Hepatocyte (in vitro differentiated cells): ENCODE results near the gene PLEKHD1. TPM values are rescaled to one million over a fixed set of nuclear protein-coding genes. Genes with fewer than 3 reads are reported as not detected.

Experiments used
- DNase-seq: peaks from one replicate; pipeline ENCODE4 v3.0.0-alpha.2; 2016; ENCODE audit warnings: low spot score
- H2AFZ ChIP-seq: fragments of 200-600 bp; sonication (generic); 2 replicates; pipeline ENCODE4 v1.6.0; 2016; ENCODE audit warnings: antibody characterized with exemption, mild to moderate bottlenecking
- H3K27ac ChIP-seq: fragments of 200-600 bp; sonication (generic); 2 replicates; pipeline ENCODE4 v1.5.1; 2016; ENCODE audit warnings: mild to moderate bottlenecking
- H3K27me3 ChIP-seq: fragments of 200-600 bp; sonication (generic); 2 replicates; pipeline ENCODE4 v1.6.1; 2016
- H3K36me3 ChIP-seq: fragments of 200-600 bp; sonication (generic); replicated peaks from 2 replicates; pipeline ENCODE4 v1.5.1; 2016; ENCODE audit warnings: low read depth; ENCODE audit not compliant: insufficient read depth
- H3K4me1 ChIP-seq: fragments of 200-600 bp; sonication (generic); 2 replicates; pipeline ENCODE4 v1.5.1; 2016; ENCODE audit warnings: mild to moderate bottlenecking, moderate library complexity; ENCODE audit not compliant: insufficient read depth
- H3K4me2 ChIP-seq: fragments of 200-600 bp; sonication (generic); 2 replicates; pipeline ENCODE4 v1.6.0; 2016
- H3K4me3 ChIP-seq: fragments of 200-600 bp; sonication (generic); 2 replicates; pipeline ENCODE4 v1.5.1; 2016; ENCODE audit warnings: mild to moderate bottlenecking
- H3K79me2 ChIP-seq: fragments of 200-600 bp; sonication (generic); 2 replicates; pipeline ENCODE4 v1.6.0; 2017; ENCODE audit warnings: mild to moderate bottlenecking
- H3K9me2 ChIP-seq: fragments of 200-600 bp; sonication (generic); replicated peaks from 2 replicates; pipeline ENCODE4 v1.6.0; 2017; ENCODE audit warnings: mild to moderate bottlenecking; ENCODE audit not compliant: insufficient read depth
- H3K9me3 ChIP-seq: fragments of 200-600 bp; sonication (generic); 2 replicates; pipeline ENCODE4 v1.5.1; 2016; ENCODE audit warnings: low read depth, mild to moderate bottlenecking
- H4K20me1 ChIP-seq: fragments of 200-600 bp; sonication (generic); 2 replicates; pipeline ENCODE4 v1.6.0; 2016; ENCODE audit warnings: mild to moderate bottlenecking; ENCODE audit not compliant: insufficient read depth, poor library complexity, severe bottlenecking
- EZH2 ChIP-seq: fragments of 200-600 bp; sonication (generic); IDR thresholded peaks from 2 replicates; pipeline ENCODE4 v1.6.1; 2016; ENCODE audit warnings: antibody characterized with exemption, mild to moderate bottlenecking, borderline replicate concordance
- EZH2phosphoT487 ChIP-seq: fragments of 200-600 bp; sonication (generic); IDR thresholded peaks from one replicate; pipeline ENCODE4 v1.6.1; 2018; ENCODE audit warnings: antibody characterized with exemption, mild to moderate bottlenecking, low read depth, moderate library complexity; ENCODE audit not compliant: unreplicated experiment, severe bottlenecking
- WGBS: methylation state at CpG from one replicate; pipeline ENCODE4 v1.1.6; 2016; ENCODE audit warnings: low lambda C conversion rate; ENCODE audit errors: missing lambda C conversion rate; 5-methylcytosine and 5-hydroxymethylcytosine counted together
- polyA plus RNA-seq: library from polyadenylated mRNA; unstranded; fragments of >200 nt; fragmentation: Nextera tagmentation; extraction: Ambion mirVana; gene quantifications from 2 replicates; pipeline ENCODE4 v1.2.1, GENCODE V29; 2016
- total RNA-seq: library from RNA; depleted of rRNA; stranded (reverse); fragments of >200 nt; gene quantifications from 2 replicates; pipeline ENCODE4 v1.2.3, GENCODE V29; 2014
- TF ChIP-seq, protein P1 (sequence below): fragments of 200-600 bp; sonication (generic); IDR thresholded peaks from 2 replicates; pipeline ENCODE4 v1.5.1; 2016; ENCODE audit warnings: antibody characterized with exemption, mild to moderate bottlenecking; ENCODE audit not compliant: poor library complexity

Gene PLEKHD1
- total and polyA plus RNA-seq, 2 experiments from 2014 or later: not detected

DNA sequence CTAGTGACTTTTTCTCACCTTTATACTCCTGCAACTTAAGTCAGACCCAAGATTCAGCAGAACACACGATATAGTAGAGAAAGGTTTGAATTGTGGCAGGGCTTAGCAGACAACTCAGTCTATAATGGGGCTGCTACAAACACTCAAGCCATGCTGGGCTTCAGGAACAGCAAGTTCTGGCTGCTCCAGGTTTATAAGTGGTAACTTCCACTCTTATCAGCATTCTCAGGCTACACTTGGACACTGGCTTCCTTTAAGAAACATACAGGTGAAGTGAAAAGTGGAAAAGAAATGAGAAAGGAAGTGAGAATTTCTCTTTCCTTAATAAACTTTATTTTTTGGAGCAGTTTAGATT lies 21.7 kb downstream of the PLEKHD1 start:
- Histone ChIP-seq H3K9me2 (no peaks in the 10 kb centered on the region), H3K4me3 (no peak overlapping the region), H3K27me3 (no peaks in the 10 kb centered on the region), H3K79me2 (no peaks in the 10 kb centered on the region), H3K4me2 (no peak overlapping the region), H2AFZ (no peak overlapping the region), H3K27ac (no peak overlapping the region), H3K9me3 (no peaks in the 10 kb centered on the region), H3K36me3 (no peaks in the 10 kb centered on the region), H3K4me1 (peaks cover 7% of the 10 kb centered on the region), H4K20me1 (no peaks in the 10 kb centered on the region)
- TF ChIP-seq, protein P1, sequence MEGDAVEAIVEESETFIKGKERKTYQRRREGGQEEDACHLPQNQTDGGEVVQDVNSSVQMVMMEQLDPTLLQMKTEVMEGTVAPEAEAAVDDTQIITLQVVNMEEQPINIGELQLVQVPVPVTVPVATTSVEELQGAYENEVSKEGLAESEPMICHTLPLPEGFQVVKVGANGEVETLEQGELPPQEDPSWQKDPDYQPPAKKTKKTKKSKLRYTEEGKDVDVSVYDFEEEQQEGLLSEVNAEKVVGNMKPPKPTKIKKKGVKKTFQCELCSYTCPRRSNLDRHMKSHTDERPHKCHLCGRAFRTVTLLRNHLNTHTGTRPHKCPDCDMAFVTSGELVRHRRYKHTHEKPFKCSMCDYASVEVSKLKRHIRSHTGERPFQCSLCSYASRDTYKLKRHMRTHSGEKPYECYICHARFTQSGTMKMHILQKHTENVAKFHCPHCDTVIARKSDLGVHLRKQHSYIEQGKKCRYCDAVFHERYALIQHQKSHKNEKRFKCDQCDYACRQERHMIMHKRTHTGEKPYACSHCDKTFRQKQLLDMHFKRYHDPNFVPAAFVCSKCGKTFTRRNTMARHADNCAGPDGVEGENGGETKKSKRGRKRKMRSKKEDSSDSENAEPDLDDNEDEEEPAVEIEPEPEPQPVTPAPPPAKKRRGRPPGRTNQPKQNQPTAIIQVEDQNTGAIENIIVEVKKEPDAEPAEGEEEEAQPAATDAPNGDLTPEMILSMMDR: no peak
- TF ChIP-seq EZH2phosphoT487: no peak
- TF ChIP-seq EZH2: no peak
- DNase-seq: no peak
- 69% methylated on average over 1 of the region's 1 CpG for WGBS

DNA sequence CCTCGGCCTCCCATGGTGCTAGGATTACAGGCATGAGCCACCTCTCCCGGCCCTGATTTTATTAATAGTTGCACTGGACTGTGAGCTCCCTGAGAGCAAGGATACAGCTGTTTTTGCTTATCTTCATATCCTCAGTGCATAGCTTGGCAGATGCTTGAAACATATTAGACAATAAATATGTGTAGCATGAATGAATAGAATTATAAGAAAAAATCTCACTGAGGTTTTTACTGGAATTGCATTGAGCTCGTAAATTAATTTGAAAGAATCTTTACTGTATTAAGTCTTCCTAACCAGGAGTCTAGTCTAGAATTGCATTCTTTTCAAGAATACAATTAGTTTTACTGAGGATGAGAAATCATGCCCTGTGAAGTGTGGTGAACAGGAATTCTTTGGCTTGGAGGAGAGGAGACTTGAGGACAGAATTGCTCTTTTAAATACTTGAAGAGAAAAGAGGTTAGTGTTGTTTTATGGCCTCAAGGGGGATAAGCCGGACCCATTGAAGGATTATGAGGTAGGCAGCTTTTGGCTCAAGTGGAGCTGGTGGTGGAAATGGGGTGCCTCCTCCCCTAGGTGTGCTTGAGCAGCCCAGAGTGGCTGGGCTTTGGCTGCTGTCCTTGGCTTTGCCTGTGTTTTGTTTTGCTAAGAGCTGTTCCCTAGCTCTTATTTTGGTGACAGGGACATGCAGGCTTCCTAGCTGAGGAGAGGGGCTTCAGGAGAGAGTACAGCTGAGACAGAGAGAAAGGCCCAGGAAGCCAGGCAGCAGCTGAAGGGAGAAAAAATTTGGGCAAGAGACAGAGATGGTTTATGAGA lies 34.0 kb downstream of the PLEKHD1 start:
- TF ChIP-seq, protein P1: no peak
- TF ChIP-seq EZH2phosphoT487: no peak
- no peak for TF ChIP-seq EZH2
- Histone ChIP-seq H3K36me3 (no peaks in the 10 kb centered on the region), H2AFZ (no peak overlapping the region), H3K9me2 (no peaks in the 10 kb centered on the region), H3K79me2 (no peaks in the 10 kb centered on the region), H3K27me3 (no peaks in the 10 kb centered on the region), H3K4me3 (no peak overlapping the region), H4K20me1 (no peaks in the 10 kb centered on the region), H3K9me3 (no peaks in the 10 kb centered on the region), H3K27ac (peak overlapping the region; percentile 29), H3K4me1 (peaks cover 4% of the 10 kb centered on the region), H3K4me2 (no peak overlapping the region)
- WGBS: 44% methylated on average over 4 of the region's 4 CpGs
- DNase-seq: no peak

DNA sequence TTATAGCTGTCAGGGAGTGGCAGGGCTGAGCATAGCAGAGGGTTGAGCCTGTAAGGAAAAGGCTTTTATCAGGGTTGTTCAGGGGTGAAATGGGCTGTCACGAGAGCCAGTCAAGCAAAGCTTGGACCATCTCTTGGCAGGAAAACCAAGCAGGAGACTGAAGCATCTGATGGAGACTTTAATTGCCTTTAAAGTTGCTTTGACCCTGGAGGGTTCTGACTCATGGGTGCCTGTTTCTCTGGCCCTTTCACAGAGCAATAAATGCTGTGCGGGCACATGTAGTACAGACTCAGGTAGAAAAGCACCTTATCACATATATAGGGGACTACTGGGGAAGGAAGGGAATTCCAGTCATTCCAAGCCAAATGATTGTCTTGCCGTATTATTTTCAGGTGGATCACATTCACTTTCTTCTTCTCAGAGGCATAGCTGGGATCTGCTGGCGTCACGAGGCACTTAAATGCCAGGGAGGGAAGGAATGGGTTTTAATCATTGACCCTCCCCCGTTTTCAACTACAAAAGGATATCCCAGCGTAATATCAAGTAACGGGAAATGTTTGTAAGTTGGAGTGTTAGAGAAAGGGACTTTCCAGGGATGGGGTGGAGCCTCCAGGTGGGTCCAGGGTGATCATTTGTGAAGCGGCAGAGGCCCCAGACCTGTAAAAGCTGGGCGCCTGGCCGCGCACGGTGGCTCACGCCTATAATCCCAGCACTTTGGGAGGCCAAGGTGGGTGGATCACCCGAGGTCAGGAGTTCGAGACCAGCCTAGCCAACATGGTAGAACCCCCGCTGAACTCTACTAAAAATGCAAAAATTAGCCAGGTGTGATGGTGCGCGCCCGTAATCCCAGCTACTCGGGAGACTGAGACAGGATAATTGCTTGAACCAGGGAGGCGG lies 34.9 kb downstream of the PLEKHD1 start:
- WGBS: 73% methylated on average over 22 of the region's 22 CpGs

More for the DNA sequence above, 34.9 kb downstream of the PLEKHD1 start:
- Histone ChIP-seq H3K4me1 (peaks cover 4% of the 10 kb centered on the region), H3K4me3 (no peak overlapping the region), H3K27me3 (no peaks in the 10 kb centered on the region), H3K4me2 (no peak overlapping the region), H2AFZ (no peak overlapping the region), H4K20me1 (no peaks in the 10 kb centered on the region), H3K27ac (no peak overlapping the region), H3K36me3 (no peaks in the 10 kb centered on the region), H3K9me2 (no peaks in the 10 kb centered on the region), H3K9me3 (no peaks in the 10 kb centered on the region), H3K79me2 (no peaks in the 10 kb centered on the region)
- peak; percentile 50 for DNase-seq
- TF ChIP-seq, protein P1: no peak
- TF ChIP-seq EZH2phosphoT487 (no peak), EZH2 (no peak)
